ENCODE measurements around the gene BTRC.

GRCh38 chr10:101579516-101579870 is 225.5 kb downstream of the BTRC start:
- TF ChIP-seq POLR2A (IDR thresholded peaks at IDR 0.05) = no peak
- TF ChIP-seq CTCF (IDR thresholded peaks at IDR 0.05) = no peak
- TF ChIP-seq POLR2AphosphoS5 (IDR thresholded peaks at IDR 0.05) = no peak

All from stomach (tissue), 4 donors.